HuH-7 (cell line): Measurements from ENCODE around the gene SPNS2.

Experiments used
- DNase-seq: peaks from one replicate; pipeline ENCODE4 v3.0.0; 2011; ENCODE audit warnings: low spot score

The SPNS2 gene

DNA sequence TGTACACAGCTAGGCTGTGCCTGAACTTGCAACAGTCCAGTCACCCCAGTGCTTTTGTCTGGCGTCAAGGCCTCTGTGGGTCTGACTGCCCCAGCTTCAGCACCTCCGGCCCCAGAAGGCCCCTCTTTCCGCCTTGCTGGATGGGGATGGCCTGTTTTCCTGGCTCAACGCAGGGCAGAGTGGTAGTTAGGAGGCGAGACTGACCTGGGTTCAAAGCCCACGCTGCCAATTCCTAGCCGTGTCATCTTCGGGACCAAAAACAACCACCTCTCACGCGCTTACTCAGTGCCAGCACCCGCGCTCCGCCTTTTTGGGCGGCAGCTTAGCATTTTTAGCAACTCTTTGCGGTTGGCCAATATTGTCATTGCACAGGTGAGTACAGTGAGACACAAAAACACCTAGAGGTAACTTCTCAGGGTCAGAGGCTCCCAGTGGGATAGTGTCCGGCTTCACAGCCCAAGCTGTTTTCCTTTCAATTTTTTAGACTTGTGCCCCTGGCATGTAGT lies 51.9 kb downstream of the SPNS2 start:
- DNase-seq, result no peak

DNA sequence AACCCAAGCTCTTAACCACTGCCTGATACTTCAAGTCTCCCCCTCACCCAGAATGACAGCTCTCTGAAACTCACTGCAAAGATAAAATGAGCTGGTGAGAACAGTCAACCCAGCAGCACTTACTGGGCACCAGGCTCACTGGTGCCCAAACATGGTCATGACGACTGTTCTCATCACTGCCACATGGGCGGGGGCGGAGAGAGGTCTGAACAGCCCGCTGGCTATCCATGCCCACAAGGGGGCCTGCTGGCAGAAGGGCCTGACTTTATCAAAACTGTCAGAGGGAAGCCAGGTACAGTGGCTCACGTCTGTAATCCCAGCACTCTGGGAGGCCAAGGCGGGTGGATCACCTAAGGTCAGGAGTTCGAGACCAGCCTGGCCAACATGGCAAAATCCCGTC lies 52.5 kb downstream of the SPNS2 start:
- DNase-seq, result no peak

DNA sequence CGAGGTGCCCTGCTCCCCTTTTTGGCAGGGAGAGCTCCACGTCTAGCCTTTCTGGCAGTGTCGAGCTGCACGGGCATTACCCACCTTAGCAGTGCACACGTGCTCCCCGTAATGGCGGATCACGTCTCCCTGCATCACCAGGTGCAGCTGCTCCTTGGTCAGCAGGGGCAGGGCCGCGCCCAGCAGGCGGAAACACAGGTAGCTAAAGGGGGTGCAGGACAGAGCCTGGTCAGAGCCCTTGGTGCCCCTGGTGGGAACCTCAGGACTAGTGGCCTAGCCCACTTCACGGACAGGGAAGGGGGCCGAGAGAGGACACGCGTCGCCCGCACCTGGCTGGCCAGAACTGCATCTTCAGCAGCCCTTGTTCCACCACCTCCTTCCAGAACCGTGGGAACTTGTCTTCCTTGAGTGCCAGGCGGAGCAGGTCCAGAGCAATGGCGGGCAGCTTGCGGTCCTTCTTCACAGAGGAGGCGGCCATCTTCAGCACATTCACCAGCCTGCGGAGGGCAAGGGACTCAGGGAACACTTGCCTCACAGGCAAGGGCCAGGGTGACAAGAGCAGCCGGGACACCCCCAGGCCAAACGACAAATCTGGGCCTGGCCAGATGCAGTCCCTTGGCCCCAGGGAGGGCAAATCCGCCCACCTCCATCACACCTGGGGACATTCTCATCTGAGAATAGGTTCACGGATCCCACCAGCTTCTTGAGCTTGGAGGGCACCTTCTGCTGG lies 53.3 kb downstream of the SPNS2 start:
- no peak for DNase-seq

- DNase-seq, result no peak
Measured at GRCh38 chr17:4553669-4554068, 55.0 kb downstream of the SPNS2 start.

- no peak for DNase-seq
Measured at GRCh38 chr17:4554441-4554996, 55.8 kb downstream of the SPNS2 start.

GRCh38 chr17:4554997-4555799 lies 56.5 kb downstream of the SPNS2 start, which contains the start of gene MYBBP1A:
Gene MYBBP1A (minus strand): TSS chr17:4555384. CDS start chr17:4555324, 60 bp downstream.
- peak; percentile 98 for DNase-seq

DNA sequence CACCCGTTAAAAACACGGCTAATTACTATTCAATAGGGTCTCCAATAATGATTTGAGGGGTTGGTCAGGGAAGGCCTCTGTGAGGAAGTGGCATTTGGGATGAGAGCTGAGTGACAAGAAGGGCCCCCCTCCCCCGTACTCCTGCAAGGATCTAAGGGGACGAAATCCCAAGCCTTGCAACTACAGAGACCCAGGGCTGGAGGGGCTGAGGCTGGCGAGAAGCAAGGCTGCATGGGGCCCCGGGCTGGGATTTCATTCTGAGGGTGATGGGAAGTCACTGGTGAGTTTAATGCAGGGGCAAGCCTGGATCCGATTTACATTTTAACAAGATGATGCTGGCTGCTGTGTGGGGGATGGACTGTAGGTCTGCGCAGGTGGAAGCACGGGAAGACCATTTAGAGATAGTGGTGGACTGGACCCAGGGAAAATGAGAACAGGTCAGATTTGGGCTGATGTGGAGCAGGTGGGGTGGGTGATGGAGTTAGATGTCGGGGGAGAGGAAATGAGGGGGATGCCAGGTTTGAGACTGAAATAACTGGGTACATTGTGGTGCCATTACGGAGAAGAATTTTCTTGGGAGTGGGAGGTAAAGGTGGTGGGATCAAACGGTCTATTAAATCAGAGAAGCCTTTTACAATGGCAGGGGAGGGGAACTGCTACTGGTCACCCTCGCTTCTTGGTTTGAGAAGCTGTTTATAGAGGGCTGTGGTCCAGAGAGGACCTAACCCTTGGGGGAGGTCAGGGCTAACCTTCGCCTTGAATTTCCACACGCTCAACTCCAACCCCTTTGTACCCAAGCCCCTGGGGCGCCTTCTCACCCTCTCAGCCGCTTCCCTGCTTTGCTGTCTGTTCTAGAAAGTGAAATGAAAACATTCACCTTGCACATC lies 57.4 kb downstream of the SPNS2 start:
- no peak for DNase-seq

DNA sequence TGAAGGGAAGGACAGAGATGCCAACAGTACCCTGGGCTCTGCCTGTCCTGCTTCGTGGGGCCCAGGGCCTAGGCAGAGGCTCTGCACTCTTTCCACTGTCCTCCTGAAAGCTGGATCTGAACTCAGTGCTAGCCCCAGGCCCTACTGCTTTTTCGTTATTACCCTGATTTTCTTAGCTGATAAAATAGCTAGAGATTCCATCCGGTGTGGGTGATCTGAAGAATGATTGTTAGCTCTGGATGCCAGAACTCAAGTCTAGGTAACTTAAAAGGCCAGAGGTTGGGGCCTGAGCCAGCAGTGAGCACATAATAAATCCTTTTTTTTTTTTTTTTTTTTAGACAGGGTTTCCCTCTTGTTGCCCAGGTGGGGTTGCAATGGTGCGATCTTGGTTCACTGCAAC lies 58.3 kb downstream of the SPNS2 start:
- DNase-seq, result no peak

DNA sequence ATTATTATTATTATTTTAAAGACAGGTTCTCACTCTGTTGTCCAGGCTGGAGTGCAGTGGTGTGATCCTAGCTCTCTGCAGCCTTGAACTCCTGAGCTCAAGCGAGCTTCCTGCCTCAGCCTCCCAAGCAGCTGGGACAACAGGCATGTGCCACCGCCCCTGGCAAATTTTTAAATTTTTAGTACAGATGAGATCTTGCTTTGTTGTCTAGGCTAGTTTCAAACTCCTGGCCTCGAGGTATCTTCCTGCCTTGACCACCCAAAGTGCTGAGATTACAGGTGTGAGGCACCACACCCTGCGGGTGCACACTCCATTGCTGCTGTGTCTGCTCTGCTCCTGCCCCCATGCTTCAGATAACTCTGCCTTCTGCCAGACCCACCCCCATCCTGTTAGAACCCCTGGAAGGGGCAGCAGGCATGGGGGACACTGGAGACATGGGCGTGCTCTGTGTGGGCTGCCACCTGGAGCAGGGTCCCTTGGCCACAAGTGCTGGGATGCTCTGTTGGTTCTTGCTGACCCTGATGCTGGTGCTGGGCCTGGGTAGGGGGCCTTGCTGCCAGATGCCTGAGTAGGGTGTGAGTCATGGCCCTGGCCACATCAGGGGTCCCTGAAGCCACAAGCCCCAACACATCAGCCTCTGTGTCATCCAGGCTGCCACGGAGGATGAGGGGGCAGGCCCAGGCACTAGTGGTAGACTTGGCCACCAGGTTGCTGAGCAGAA lies 59.1 kb downstream of the SPNS2 start:
- no peak for DNase-seq

DNA sequence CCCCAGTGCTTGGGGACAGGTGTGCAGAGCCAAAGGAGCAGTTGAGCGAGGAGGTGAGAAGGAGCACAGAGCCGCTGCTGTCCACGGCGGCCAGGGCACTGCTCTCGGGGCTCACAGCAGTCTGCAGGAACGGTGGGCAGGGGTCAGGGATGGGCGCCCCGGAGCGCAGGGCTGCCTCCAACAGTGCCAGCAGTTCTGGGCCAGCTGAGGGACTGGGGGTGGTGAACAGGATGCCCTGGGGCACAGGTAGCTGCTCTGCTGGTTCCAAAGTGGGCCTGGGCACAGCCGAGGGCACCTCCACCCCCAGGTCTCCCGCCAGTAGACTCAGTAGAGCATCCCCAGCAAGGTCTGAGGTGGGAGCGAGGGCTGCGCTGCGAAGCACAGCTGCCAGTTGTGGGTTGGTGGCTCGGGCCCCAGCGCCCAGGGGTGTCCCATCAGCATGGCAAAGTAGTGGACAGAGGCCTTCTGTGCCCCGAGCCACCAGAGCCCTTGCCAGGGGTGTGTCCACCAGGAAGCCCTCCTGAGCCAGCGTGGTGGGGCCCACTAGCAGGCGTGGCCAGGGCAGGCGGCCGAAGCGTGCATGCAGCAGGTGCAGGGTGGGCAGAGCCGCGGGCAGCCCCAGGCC lies 59.8 kb downstream of the SPNS2 start:
- no peak for DNase-seq

- DNase-seq, result no peak
Measured at GRCh38 chr17:4559139-4559791, 60.6 kb downstream of the SPNS2 start.

DNA sequence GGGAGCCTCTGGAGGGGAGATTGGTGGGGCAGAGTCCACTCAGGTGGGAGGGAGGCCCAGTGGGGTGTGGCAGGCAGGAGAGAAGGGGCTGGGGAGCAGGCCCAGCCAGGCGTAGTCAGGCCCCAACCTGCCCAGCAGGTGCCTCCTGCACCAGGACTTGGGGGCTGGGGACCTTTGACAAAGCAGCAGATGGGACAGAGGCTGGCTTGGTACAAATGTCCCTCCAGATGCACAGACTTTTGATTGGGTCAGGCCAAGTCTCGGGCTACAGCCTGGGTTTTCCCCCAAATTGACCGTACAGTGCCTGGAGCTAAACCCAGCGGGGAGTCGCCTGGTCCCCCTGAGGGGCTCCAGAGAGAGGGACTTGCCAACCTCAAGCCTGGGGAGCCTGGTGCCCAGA lies 61.3 kb downstream of the SPNS2 start:
- no peak for DNase-seq

DNA sequence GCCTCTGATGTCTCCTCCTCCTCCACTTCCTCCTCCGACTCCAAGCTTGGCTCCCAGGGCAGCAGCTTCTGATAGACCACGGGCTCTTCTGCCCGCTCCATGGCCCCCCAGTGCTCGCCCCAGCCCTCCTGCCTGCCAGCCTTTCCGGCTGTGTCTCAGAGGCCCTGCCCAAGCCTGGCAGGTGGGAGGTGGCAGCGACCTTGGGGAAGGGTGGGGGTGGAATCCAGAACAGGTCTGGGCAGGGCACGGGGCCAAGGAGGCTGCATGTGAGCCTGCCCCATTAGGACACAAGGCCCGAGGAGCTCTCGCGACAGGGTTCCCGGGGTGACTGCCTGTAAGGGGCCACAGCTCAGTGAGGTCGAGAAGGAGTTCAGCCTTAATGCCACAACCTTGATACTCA lies 61.7 kb downstream of the SPNS2 start, which contains the start of gene GGT6:
Gene GGT6, minus strand, starts transcription at position 157 of the 400 bp plus-strand sequence. Its CDS starts 56 bp downstream, at position 101.
- no peak for DNase-seq

GRCh38 chr17:4560837-4561256 lies 62.2 kb downstream of the SPNS2 start:
- DNase-seq, result no peak

DNA sequence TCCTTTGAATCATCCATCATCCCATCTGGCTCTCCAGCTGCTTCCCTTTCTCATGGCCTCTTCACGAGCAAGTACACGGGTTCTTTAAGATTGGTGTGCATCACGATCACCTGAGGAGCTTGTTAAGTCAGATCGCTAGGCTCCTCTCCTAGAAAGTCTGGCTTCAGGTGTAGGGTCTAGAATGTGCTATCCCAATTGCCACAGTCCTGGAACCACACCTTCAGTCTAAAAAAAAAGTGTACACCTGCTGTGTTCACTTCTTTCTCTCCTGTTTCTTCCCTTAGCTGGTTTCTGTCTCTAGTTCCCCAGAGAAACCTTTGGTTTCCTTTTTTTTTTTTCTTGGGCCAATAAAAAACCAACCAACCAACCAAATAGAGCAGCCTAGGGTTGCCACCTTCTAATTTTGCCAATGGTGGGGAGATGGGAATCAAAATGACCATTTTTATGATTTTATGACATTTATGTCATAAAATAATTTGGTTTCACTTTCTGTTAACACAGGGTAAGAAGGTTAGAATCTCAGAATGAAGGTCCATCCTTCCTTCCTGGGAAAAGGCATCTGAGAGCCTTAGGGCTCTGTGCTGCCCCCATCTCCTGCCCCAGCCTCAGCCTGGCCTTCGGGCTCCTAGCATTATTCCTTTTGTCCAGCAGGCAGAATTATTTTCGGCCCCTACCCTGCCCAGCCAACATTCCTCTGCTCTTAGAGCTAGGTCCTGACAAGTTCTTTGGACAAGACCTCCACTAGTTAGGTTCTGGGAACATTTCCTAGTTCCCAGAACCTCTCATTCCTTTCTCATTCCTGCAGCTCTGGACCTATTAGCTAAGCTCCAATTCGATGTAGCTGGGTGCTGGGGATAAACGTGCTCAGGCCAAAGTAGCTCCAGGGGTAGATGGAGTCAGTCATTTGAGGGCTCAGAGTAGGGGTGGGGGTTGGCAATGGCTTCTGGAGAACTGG lies 63.6 kb downstream of the SPNS2 start:
- DNase-seq, result no peak

GRCh38 chr17:4565209-4566141 lies 66.8 kb downstream of the SPNS2 start:
- peak; percentile 68 for DNase-seq

DNA sequence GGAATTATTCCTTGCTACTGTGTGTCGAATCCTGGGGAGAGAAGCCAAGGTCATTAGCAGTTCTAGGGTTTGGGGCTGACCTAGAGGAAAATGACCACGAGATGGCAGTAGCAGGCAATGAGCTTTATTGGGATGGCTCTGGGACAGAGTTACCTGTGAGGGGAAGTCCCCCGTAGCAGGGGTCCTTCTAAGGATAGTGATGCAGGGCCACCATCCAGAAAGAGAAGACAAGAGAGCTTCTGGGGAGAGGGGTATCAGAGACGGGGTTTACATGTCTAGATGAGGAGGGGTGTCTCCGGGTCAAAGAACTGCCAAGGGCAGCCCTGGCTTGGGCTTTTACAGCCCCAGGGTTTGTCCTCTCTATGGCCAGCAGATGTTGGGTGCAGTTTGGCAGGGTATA lies 68.1 kb downstream of the SPNS2 start:
- DNase-seq, result peak; percentile 78

- DNase-seq, result no peak
Measured at GRCh38 chr17:4569591-4569990, 70.9 kb downstream of the SPNS2 start.
